Motor neuron (in vitro differentiated cells): ENCODE data around the gene ST8SIA6. TPM values are rescaled to one million over a fixed set of nuclear protein-coding genes. Genes with fewer than 3 reads are reported as not detected.
"Not testable (repeated sequence)": the region's sequence is repeated elsewhere in the genome, so short reads cannot be mapped to it uniquely, and the experiment has no call there.

Experiments used
- ATAC-seq, 8 experiments: fragments of 200-7000 bp; cut with Tn5 transposase; replicated peaks in 6 of 8; 2 replicates each; pipeline ENCODE4 v1.8.0; 2021; ENCODE audit warnings: mild to moderate bottlenecking in 8 of 8, moderate library complexity in 8 of 8
- H3K27ac ChIP-seq, 2 donors: fragments of 250-450 bp; sonication (Bioruptor Pico); 2 replicates each; pipeline ENCODE4 v1.9.0; 2021; ENCODE audit warnings: antibody characterized with exemption in 2 of 2, mild to moderate bottlenecking in 2 of 2, moderate library complexity in 1 of 2
- H3K4me1 ChIP-seq, 2 donors: fragments of 250-450 bp; sonication (Bioruptor Pico); replicated peaks in 1 of 2; 2 replicates each; pipeline ENCODE4 v1.6.1; 2021; ENCODE audit warnings: antibody characterized with exemption in 2 of 2, mild to moderate bottlenecking in 2 of 2, moderate library complexity in 1 of 2
- H3K4me3 ChIP-seq, 5 donors: fragments of 250-450 bp; sonication (Bioruptor Pico); 2 replicates each; pipeline ENCODE4 v1.9.0; 2021; ENCODE audit warnings: antibody characterized with exemption in 5 of 5, mild to moderate bottlenecking in 5 of 5, moderate library complexity in 4 of 5
- WGBS, 10 experiments: fragments of 450-650 bp; shearing (Covaris generic); methylation state at CpG; one replicate each; pipeline ENCODE4 v1.0.0; 2022; 5-methylcytosine and 5-hydroxymethylcytosine counted together
- in situ Hi-C, 9 experiments: fragments of 400-800 bp; cut with MboI; loops; one replicate each; pipeline ENCODE4 v1.15.0; 2021; ENCODE audit warnings: low sequenced_read_pairs in 9 of 9, low pct_unique_long_range_greater_than_20kb in 2 of 9; ENCODE audit not compliant: unreplicated experiment in 9 of 9
- total RNA-seq, 8 experiments: library from RNA; unstranded; fragments of 300-600 nt; gene quantifications; 2 replicates each; pipeline versions ENCODE4 v1.2.3 to v1.2.4, GENCODE V29; 2022

ST8SIA6 gene
- total RNA-seq, 8 experiments from 2014 or later = 0.14 to 4.5 (median 0.24) TPM; not detected in 1

DNA sequence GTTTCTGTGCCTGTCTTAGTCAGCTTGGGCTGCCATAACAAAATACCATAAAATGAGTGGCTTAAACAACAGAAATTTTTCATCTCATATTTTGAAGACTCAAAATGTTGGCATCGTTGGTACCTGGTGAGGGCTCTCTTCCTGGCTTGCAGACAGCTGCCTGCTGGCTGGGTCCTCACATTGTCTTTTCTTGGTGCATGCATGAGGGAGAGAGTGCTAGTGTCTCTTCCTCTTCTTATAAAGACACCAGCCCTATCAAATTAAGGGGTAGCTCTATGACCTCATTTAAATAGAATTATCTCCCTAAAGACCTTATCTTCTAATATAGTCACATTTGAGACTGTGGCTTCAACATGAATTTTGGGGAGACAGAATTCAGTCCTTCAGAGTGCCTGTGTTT, 39.9 kb downstream of the ST8SIA6 start:
- Histone ChIP-seq H3K4me1 (peaks cover 0 to 3% of the 10 kb centered on the region in 2 donors), H3K27ac (no peak overlapping the region), H3K4me3 (no peak overlapping the region)
- no peak for ATAC-seq
- WGBS, 10 experiments = 0 to 100% (median 80%) methylated on average over 1 of the region's 1 CpG; no CpG with 5 or more reads in 5 of the 10 experiments
- in situ Hi-C loops = no loop called here

DNA sequence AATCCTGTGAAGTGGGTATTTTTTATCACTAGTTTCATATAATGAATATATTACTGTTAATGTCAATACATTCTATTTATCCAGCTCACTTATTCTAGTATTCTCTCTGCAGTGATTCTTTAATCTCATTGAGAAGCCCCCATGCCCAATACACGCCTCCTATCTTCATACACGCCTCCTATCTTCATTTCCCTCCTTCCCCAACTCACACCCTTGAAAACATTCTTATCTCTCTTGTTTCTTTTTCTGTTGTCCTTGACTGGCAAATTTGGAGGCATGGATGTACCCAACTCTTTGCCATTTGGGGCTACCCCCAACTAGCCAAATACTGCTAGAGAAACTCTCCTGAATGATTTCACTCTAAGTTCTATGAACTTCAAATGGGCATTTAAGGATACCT, 40.5 kb downstream of the ST8SIA6 start:
- in situ Hi-C loops = no loop called here
- Histone ChIP-seq H3K4me1 (peaks cover 0 to 3% of the 10 kb centered on the region in 2 donors), H3K4me3 (no peak overlapping the region), H3K27ac (no peak overlapping the region)
- ATAC-seq = no peak
- WGBS, 10 experiments = 13 to 100% (median 80%) methylated on average over 1 to 2 of the region's 2 CpGs; no CpG with 5 or more reads in 2 of the 10 experiments

DNA sequence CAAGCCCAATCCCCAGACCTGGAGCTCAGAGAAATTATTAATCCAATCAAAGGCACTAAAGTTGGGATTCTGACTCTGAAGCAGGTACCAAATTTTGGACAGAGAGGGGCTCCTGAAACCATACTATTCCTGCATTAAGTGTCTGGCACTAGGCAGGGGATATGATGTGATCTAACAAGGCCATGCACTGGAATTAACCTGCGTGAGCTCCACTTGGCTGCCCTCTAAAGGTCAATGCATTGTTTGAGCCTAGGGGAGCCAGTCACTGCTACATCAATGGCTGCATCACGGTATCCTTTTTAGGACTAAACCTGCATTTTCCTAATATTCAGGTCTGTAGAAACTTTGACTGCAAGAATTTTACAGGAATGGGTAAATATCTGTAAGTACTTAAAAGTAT, 42.1 kb downstream of the ST8SIA6 start:
- 50 to 80% (median 65%) methylated on average over 1 to 2 of the region's 2 CpGs; no CpG with 5 or more reads in 4 of the 10 experiments for WGBS, 10 experiments
- Histone ChIP-seq H3K27ac (no peak overlapping the region), H3K4me1 (peaks cover 0 to 3% of the 10 kb centered on the region in 2 donors), H3K4me3 (no peak overlapping the region)
- in situ Hi-C loops = no loop called here
- peak in 3 of 8 experiments; percentile 35 to 39 (median 35) for ATAC-seq

DNA sequence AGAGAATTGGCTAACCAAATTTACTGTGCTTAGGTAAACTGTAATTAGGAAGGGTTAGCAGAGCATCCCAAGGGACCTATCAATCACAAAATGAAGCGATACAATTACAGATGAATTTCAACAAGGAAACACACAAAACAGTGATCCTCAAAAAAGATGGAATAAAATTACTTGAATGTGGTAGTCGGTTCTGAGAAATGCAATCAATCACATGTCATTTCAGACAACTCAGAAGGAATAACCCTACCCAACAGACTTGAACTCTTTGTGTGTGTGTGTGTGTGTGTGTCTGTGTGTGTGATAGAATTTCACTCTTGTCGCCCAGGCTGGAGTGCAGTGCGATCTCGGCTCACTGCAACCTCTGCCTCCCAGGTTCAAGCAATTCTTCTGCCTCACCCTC, 43.5 kb downstream of the ST8SIA6 start:
- 0 to 84% (median 66%) methylated on average over 1 to 5 of the region's 5 CpGs; no CpG with 5 or more reads in 2 of the 10 experiments for WGBS, 10 experiments
- ATAC-seq = no peak
- H3K27ac ChIP-seq = no peak overlapping the region
- in situ Hi-C loops = no loop called here
- H3K4me3 ChIP-seq = no peak overlapping the region
- H3K4me1 ChIP-seq = peaks cover 2 to 11% of the 10 kb centered on the region in 2 donors

DNA sequence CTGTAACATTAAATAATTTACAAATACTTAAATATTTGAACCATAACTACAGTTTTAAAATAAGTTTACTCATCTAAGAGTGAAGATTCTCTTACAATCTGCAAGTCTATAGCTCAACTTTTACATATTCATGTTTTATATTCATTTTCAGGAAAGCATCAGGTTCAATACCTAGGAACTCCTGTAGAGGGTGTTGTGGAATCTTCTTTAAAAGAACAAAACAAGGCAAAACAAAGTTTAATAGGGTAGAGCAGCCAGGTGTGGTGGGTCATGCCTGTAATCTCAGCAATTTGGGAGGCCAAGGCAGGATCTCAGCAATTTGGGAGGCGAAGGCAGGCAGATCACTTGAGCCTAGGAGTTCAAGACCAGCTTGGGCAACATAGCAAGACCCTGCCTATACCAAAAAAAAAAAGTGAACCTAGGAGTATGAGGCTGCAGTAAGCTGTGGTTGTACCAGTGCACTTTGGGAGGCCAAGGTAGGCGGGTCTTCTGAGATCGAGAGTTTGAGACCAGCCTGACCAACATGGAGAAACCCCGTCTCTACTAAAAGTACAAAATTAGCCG, 45.1 kb downstream of the ST8SIA6 start:
- in situ Hi-C loops = no loop called here
- Histone ChIP-seq H3K27ac (no peak overlapping the region), H3K4me3 (no peak overlapping the region), H3K4me1 (peaks cover 4 to 11% of the 10 kb centered on the region in 2 donors)
- 40 to 100% (median 94%) methylated on average over 1 to 5 of the region's 5 CpGs; no CpG with 5 or more reads in 3 of the 10 experiments for WGBS, 10 experiments
- ATAC-seq = peak in 3 of 8 experiments; percentile 41 to 61 (median 46)

DNA sequence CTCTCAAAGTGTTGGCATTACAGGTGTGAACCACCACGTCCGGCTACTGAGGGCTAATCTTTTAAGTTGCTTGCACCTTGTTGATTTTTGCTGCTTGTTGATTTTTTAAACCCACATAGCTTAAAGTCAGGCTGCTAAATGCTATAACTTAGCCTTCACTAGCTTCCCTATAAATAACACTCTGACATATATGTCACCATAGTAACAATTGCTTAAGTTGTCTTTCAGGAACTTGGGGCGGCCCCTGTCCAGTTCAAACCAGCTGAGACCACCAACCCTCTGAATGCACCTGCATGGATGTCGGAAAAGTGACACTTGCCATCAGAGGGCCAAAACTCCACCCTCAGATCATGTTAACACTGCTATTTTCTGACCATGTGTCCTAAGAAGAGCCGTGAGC, 47.3 kb downstream of the ST8SIA6 start:
- in situ Hi-C loops = no loop called here
- no peak overlapping the region for H3K27ac ChIP-seq
- peaks cover 4 to 9% of the 10 kb centered on the region in 2 donors for H3K4me1 ChIP-seq
- 0 to 100% (median 98%) methylated on average over 1 to 4 of the region's 5 CpGs; no CpG with 5 or more reads in 4 of the 10 experiments for WGBS, 10 experiments
- no peak for ATAC-seq
- H3K4me3 ChIP-seq = no peak overlapping the region

DNA sequence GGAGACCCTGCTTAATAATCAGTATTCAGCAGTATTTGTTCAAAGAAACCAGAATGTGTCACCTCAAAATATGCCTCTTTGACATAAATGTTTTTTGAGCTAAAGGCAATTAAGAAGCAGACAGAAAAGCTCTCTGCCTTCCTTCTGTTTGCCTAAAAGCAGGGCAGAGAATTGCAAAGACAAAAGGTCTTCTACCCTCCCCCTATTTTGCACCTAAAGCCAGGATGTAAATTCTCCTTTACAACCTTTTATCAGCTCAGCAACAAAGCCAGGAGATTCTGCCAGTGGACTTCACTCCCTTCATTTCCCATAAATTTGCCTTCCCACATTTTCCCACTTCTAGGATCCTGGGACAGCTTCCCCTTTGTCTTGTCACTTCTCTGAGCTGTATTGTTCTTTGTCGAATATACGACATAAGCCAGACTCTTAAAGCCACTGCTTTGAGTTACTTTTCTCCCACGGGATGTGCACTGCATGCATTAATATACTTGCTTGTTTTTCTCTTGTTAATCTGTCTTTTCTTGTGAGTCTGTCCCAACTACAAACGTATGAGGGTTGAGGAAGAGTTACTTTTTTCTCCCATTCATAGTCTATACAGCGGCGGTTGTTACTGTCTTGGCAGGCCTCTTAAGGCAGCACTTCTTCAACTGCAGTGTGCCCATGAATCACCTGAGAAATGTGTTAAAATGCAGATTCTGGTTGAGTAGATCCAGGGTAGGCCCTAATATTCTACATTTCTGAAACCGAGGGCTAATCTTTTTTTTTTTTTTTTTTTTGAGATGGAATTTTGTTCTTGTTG, 48.2 kb downstream of the ST8SIA6 start:
- Histone ChIP-seq H3K27ac (no peak overlapping the region), H3K4me1 (peaks cover 4 to 9% of the 10 kb centered on the region in 2 donors), H3K4me3 (no peak overlapping the region)
- 0 to 63% (median 38%) methylated on average over 1 to 7 of the region's 7 CpGs; no CpG with 5 or more reads in 1 of the 10 experiments for WGBS, 10 experiments
- in situ Hi-C loops = no loop called here
- ATAC-seq = peak in 5 of 8 experiments; percentile 73 to 88 (median 80)

DNA sequence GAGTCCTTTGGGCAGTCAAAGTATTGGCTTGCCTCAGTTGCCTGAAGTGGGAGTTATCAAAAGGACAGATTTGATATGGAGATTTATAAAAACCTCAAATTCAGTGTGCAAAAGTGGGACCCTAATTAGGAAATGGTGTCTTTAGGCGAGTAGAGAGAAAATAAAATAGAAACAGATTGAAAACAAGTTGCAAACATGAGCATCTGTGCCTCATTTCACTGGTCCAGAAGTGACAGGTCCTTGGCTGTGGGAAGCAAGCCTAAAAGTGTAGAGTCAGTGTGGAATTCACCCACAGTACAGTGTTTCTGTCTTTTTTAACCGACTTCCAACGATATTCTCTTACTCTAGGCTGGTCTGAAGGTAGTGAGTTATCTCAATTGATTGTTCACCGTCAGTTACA, 51.2 kb downstream of the ST8SIA6 start:
- ATAC-seq = no peak
- Histone ChIP-seq H3K4me1 (peaks cover 4 to 9% of the 10 kb centered on the region in 2 donors), H3K27ac (no peak overlapping the region), H3K4me3 (no peak overlapping the region)
- in situ Hi-C loops = no loop called here
- WGBS, 10 experiments = 11 to 94% (median 85%) methylated on average over 2 to 4 of the region's 4 CpGs; no CpG with 5 or more reads in 1 of the 10 experiments

DNA sequence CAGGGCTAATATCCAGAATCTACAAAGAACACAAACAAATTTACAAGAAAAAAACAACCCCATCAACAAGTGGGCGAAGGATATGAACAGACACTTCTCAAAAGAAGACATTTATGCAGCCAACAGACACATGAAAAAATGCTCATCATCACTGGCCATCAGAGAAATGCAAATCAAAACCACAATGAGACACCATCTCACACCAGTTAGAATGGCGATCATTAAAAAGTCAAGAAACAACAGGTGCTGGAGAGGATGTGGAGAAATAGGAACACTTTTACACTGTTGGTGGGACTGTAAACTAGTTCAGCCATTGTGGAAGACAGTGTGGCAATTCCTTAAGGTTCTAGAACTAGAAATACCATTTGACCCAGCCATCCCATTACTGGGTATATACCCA, 52.4 kb downstream of the ST8SIA6 start:
- WGBS, 10 experiments = no CpG with 5 or more reads among the region's 2 CpGs
- H3K4me1 ChIP-seq, H3K4me3 ChIP-seq, H3K27ac ChIP-seq, in situ Hi-C loops, ATAC-seq: not testable (repeated sequence)

DNA sequence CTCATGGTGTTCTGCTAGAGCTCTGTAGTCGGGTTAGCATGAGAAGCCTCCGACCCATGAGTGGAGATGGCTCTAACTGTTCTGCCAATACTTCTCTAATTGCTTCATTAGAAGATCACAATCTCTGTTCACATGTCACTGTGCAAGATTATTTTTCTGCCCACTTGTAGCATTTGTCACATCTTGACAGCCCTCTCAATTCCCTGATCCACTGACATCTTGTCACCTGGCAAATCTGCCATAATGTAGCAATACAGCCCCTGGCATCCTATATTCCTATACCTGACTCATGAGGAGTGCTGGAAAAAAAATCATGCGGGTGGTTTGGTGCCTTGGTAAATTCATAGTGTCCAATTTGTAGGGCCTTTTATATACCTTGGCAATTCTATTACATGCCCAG, 58.4 kb downstream of the ST8SIA6 start:
- in situ Hi-C loops = no loop called here
- ATAC-seq = no peak
- H3K27ac ChIP-seq = no peak overlapping the region
- H3K4me1 ChIP-seq = no peaks in the 10 kb centered on the region
- WGBS, 10 experiments = 36 to 100% (median 94%) methylated on average over 1 to 3 of the region's 3 CpGs; no CpG with 5 or more reads in 5 of the 10 experiments
- H3K4me3 ChIP-seq = no peak overlapping the region

DNA sequence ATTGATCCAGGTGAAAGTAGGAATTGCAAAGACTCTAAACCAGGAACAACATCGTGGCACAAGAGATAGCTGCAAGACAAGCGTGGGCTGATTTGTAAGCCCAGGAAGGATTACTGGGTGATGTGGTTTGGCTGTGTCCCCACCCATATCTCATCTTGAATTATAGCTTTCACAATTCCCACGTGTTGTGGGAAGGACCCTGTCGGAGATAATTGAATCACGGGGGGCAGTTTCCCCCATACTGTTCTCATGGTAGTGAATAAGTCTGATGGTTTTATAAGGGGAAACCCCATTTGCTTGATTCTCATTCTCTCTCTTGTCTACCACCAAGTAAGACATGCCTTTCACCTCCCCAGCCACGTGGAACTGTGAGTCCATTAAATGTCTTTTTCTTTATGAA, 59.5 kb downstream of the ST8SIA6 start:
- in situ Hi-C loops = no loop called here
- no peak overlapping the region for H3K27ac ChIP-seq
- H3K4me3 ChIP-seq = no peak overlapping the region
- no peaks in the 10 kb centered on the region for H3K4me1 ChIP-seq
- WGBS, 10 experiments = 18 to 83% (median 51%) methylated on average over 1 to 5 of the region's 6 CpGs; no CpG with 5 or more reads in 4 of the 10 experiments
- no peak for ATAC-seq

DNA sequence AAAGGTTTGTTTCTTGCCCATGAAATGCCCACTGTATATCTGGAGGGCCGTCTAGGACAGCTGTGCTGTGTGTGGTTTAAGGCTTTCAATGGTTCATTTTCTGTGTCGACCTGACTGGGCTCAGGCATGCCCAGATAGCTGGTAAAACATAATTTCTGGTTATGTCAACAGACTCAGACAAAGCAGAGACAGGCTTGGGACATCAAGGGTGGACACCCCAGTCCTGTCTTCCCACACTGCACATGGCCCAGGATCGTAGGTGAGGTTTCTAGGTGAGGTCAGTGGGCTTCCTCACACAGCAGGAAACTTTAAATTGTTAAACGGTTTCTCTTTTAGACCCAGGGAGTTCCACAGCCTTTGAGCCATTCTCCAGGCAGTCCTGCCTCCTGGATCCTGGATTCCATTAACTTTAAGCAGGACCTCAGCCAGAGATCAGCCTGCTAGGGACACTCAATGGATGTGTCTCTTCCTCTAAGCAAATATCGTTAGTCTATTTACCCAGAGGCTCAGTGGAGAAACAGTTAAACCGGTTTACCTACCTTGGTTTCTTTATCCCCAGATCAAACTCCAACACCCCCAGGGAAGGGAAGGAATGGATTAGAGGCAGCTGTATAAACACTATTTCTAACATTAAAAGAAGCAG, 66.4 kb downstream of the ST8SIA6 start:
- 0 to 69% (median 43%) methylated on average over 2 to 6 of the region's 6 CpGs; no CpG with 5 or more reads in 2 of the 10 experiments for WGBS, 10 experiments

DNA sequence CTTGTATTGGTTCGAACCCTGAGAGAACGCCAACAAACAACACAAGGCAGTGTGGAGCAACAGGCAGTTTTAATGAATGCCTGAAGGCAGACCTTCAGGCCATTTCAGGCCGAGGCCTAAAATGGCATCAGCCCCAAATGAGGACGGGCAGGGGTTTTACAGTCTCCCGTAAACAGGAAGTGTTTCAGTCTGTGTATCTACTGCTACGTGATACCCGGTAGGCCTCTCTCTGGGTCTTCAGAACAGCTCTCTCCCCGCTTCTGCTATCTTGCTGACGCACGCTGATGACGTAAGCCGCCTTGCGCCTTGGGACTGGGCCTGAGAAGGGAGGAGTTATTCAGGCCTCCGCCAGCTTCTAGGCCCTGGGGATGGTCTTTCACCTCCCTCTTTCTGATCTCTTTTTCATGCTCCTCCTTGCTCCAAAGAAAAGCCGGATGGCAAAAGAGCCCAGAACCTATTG, 67.7 kb downstream of the ST8SIA6 start:
- WGBS, 10 experiments = 87 to 100% (median 97%) methylated on average over 2 to 12 of the region's 15 CpGs; no CpG with 5 or more reads in 3 of the 10 experiments
- H3K4me1 ChIP-seq = no peaks in the 10 kb centered on the region
- H3K4me3 ChIP-seq = no peak overlapping the region
- ATAC-seq = no peak
- no peak overlapping the region for H3K27ac ChIP-seq
- in situ Hi-C loops = no loop called here

More for the DNA sequence above, 66.4 kb downstream of the ST8SIA6 start:
- H3K27ac ChIP-seq = no peak overlapping the region
- in situ Hi-C loops = no loop called here
- H3K4me3 ChIP-seq = no peak overlapping the region
- H3K4me1 ChIP-seq = no peaks in the 10 kb centered on the region
- ATAC-seq = peak in 4 of 8 experiments; percentile 46 to 94 (median 72)
